Thyroid gland (tissue), 4 donors: ENCODE data around the gene TMEM130.

ENCODE experiments used
- POLR2A ChIP-seq, 2 donors: fragments of 450-650 bp; IDR thresholded peaks; one replicate each; pipeline ENCODE4 v1.6.1; 2017; ENCODE audit warnings: antibody characterized with exemption in 2 of 2, mild to moderate bottlenecking in 2 of 2, moderate library complexity in 1 of 2
- TF ChIP-seq, protein P1 (sequence below), 6 experiments: fragments of 200-600 bp in 3 of 6; fragments of 450-650 bp in 3 of 6; sonication (generic) in 3 of 6; IDR thresholded peaks; one replicate each; pipeline ENCODE4 v1.5.1; 2016 to 2019; ENCODE audit warnings: antibody characterized with exemption in 6 of 6, mild to moderate bottlenecking in 2 of 6, inconsistent platforms in 1 of 6, moderate library complexity in 1 of 6

- TF ChIP-seq, protein P1, sequence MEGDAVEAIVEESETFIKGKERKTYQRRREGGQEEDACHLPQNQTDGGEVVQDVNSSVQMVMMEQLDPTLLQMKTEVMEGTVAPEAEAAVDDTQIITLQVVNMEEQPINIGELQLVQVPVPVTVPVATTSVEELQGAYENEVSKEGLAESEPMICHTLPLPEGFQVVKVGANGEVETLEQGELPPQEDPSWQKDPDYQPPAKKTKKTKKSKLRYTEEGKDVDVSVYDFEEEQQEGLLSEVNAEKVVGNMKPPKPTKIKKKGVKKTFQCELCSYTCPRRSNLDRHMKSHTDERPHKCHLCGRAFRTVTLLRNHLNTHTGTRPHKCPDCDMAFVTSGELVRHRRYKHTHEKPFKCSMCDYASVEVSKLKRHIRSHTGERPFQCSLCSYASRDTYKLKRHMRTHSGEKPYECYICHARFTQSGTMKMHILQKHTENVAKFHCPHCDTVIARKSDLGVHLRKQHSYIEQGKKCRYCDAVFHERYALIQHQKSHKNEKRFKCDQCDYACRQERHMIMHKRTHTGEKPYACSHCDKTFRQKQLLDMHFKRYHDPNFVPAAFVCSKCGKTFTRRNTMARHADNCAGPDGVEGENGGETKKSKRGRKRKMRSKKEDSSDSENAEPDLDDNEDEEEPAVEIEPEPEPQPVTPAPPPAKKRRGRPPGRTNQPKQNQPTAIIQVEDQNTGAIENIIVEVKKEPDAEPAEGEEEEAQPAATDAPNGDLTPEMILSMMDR (IDR thresholded peaks at IDR 0.05) = no peak
- TF ChIP-seq POLR2A (IDR thresholded peaks at IDR 0.05) = no peak
Measured at GRCh38 chr7:98815313-98815712, 54.5 kb downstream of the TMEM130 start.
